ENCODE data around the gene CILP.

DNA sequence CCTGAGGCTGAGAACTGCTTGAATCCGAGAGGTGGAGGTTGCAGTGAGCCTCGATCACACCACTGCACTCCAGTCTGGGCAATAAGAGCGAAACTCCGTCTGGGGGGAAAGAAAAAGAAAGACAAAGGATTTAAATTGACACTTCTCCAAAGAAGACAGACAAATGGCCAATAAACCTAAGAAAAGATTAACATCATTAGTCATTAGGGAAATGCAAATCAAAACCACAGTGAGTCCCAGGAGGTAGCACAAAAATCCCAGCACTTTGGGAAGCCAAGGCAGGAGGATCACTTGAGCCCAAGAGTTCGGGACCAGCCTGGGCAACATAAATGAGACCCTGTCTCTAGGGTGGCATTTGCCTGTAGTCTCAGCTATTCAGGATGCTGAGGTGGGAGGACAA is 38.7 kb downstream of the CILP start:
- TF ChIP-seq, protein P1, sequence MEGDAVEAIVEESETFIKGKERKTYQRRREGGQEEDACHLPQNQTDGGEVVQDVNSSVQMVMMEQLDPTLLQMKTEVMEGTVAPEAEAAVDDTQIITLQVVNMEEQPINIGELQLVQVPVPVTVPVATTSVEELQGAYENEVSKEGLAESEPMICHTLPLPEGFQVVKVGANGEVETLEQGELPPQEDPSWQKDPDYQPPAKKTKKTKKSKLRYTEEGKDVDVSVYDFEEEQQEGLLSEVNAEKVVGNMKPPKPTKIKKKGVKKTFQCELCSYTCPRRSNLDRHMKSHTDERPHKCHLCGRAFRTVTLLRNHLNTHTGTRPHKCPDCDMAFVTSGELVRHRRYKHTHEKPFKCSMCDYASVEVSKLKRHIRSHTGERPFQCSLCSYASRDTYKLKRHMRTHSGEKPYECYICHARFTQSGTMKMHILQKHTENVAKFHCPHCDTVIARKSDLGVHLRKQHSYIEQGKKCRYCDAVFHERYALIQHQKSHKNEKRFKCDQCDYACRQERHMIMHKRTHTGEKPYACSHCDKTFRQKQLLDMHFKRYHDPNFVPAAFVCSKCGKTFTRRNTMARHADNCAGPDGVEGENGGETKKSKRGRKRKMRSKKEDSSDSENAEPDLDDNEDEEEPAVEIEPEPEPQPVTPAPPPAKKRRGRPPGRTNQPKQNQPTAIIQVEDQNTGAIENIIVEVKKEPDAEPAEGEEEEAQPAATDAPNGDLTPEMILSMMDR (IDR thresholded peaks at IDR 0.05) = no peak
- no peak for TF ChIP-seq GABPB1 (CRISPR knock-in tag; IDR thresholded peaks at IDR 0.05)
- TF ChIP-seq, protein P2, sequence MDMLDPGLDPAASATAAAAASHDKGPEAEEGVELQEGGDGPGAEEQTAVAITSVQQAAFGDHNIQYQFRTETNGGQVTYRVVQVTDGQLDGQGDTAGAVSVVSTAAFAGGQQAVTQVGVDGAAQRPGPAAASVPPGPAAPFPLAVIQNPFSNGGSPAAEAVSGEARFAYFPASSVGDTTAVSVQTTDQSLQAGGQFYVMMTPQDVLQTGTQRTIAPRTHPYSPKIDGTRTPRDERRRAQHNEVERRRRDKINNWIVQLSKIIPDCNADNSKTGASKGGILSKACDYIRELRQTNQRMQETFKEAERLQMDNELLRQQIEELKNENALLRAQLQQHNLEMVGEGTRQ (CRISPR knock-in tag; IDR thresholded peaks at IDR 0.05) = no peak
- TF ChIP-seq, protein P3, sequence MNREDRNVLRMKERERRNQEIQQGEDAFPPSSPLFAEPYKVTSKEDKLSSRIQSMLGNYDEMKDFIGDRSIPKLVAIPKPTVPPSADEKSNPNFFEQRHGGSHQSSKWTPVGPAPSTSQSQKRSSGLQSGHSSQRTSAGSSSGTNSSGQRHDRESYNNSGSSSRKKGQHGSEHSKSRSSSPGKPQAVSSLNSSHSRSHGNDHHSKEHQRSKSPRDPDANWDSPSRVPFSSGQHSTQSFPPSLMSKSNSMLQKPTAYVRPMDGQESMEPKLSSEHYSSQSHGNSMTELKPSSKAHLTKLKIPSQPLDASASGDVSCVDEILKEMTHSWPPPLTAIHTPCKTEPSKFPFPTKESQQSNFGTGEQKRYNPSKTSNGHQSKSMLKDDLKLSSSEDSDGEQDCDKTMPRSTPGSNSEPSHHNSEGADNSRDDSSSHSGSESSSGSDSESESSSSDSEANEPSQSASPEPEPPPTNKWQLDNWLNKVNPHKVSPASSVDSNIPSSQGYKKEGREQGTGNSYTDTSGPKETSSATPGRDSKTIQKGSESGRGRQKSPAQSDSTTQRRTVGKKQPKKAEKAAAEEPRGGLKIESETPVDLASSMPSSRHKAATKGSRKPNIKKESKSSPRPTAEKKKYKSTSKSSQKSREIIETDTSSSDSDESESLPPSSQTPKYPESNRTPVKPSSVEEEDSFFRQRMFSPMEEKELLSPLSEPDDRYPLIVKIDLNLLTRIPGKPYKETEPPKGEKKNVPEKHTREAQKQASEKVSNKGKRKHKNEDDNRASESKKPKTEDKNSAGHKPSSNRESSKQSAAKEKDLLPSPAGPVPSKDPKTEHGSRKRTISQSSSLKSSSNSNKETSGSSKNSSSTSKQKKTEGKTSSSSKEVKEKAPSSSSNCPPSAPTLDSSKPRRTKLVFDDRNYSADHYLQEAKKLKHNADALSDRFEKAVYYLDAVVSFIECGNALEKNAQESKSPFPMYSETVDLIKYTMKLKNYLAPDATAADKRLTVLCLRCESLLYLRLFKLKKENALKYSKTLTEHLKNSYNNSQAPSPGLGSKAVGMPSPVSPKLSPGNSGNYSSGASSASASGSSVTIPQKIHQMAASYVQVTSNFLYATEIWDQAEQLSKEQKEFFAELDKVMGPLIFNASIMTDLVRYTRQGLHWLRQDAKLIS (CRISPR knock-in tag; IDR thresholded peaks at IDR 0.05; ENCODE audit: borderline replicate concordance) = no peak
- TF ChIP-seq NR2C2 (CRISPR knock-in tag; IDR thresholded peaks at IDR 0.05) = no peak

Measured in WTC11 (cell line).